GM08714 (cell line): ENCODE results near the gene MRPS7.
A peak's percentile ranks its signal among the peaks of the same experiment; 100 is the strongest.
"Not testable (repeated sequence)": the region's sequence is repeated elsewhere in the genome, so short reads cannot be mapped to it uniquely, and the experiment has no call there.

ENCODE experiments used
- H3K4me3 ChIP-seq: fragments of 200-500 bp; sonication (Bioruptor generic); 2 replicates; pipeline ENCODE4 v1.5.1; 2014; ENCODE audit warnings: mild to moderate bottlenecking, low read length, inconsistent platforms
- ZNF274 ChIP-seq: IDR thresholded peaks from 2 replicates; pipeline ENCODE4 v1.6.1; 2012; ENCODE audit warnings: mild to moderate bottlenecking, low read depth, low read length

Gene MRPS7

DNA sequence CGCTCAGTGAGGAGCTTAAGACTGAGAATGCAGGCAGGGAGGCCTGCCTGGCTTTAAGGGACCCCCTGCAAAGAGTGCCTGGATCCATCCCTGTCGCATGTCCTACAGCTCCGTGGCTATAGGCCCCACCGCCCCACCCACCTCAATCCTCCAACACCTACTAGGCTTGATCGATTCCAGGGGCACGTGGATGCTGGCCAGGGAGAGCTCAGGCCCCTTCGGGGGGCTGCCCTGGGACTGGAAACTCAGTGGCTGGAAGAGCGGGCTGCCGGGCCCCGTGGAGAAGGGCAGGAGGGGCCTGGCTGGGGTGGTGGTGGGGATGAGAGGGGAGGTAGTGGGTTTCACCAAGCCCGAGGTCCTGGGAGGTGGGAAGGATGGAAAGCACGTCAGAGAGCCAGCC lies 22.5 kb upstream of the MRPS7 start:
- no peak for TF ChIP-seq ZNF274
- H3K4me3 ChIP-seq, result no peak overlapping the region

- H3K4me3 ChIP-seq, result no peak overlapping the region
- no peak for TF ChIP-seq ZNF274
Observed at GRCh38 chr17:75239778-75240393, 21.8 kb upstream of the MRPS7 start.

GRCh38 chr17:75240394-75241142 lies 21.1 kb upstream of the MRPS7 start:
- H3K4me3 ChIP-seq, result no peak overlapping the region
- no peak for TF ChIP-seq ZNF274

GRCh38 chr17:75241143-75241430 lies 20.6 kb upstream of the MRPS7 start:
- TF ChIP-seq ZNF274, result no peak
- H3K4me3 ChIP-seq, result no peak overlapping the region

DNA sequence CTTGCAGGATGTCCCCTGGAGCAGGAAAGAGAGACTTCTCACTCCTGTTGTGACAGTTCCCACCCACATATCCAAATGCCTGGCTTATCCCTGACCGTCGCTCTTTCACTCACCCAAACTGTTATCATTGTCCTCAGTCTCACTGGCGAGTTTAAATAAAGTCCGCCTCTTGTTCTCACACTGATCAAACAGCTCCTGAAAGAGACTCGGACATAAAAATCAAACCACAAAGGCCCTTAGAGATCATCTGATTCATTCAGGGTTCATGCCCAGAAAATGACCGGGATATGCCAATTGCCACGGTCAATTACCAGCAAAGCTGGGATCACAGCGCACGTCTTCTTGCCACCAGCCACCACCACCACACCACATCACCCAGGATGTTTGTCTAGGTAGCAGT lies 20.2 kb upstream of the MRPS7 start:
- no peak for TF ChIP-seq ZNF274
- no peak overlapping the region for H3K4me3 ChIP-seq

DNA sequence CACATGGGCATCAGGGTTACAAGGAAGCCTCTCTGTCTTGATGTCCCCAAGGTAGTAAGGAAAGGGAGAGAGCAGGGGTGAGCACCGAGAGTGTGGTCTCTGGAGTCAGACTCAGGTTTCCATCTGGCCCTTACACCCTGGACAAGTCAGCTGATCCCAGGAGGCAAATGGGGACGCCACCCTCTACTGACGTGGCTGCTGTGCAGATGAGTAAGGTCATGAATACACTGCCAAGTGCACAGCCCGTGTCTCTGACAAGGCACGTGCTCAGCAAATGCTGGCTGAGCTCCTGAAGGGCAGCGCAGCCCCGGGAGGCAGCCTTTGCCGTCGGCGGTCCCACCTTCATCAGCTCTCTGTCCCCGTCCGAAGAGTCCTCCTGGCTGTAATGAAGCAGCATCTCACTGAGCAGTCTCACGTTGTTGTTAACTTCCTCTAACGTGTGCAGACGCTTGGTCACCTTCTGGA lies 19.7 kb upstream of the MRPS7 start:
- no peak for TF ChIP-seq ZNF274
- H3K4me3 ChIP-seq, result no peak overlapping the region

- no peak for TF ChIP-seq ZNF274
- H3K4me3 ChIP-seq, result no peak overlapping the region
Observed at GRCh38 chr17:75242461-75243042, 19.1 kb upstream of the MRPS7 start.

DNA sequence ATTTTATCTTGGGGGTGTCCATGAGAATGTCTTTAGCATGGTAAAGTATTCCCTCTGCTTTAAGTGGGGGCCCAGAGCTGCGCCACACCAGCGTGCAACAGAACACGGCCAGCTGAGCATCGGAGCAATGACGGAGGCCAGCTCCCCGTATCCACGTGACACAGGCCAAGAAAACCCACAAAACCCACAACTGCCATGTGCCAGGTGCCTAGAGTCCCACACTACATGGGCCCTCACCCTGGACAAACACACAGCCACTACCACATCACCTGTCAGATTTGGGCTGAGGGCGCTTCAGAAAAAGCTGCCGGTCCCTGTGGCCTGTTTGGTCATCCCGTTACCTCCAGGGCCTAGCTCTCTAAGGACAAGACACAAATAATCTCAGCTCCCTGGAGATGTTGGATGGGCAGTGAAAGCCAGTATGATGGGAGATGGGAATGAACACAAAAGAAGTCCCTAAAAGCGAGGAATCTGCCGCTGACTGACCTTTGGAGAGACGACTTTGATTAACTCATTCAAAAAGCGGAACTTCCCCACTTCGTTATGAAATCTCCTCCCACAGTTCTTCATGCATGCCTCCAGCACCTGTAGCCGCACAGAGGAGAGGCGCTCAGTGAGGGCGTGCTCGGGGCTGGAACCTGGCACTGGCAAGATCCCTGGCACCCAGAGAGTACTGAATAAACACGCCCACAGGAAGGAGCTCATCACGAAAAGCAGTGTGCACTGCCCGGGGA lies 17.4 kb upstream of the MRPS7 start:
- TF ChIP-seq ZNF274, result no peak

DNA sequence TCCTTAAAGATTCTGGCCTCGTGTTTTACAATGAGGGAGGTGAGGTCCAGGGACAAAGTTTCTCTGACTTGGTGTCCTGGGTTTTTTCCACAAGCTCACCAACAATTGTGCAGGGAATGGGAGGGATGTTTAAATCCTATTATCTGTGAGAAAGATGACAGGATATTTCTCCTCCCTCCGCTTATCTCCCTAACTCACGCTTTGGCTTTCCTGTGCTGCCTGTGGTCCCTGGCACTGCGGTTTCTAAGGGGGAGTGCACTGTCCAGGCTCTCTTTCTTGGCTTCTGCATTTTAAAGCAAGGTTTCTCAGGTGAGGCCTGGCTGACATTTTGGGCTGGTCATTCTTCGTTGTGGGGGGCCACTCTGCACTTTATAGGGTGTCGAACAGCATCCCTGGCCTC lies 16.7 kb upstream of the MRPS7 start:
- no peak for TF ChIP-seq ZNF274
- no peak overlapping the region for H3K4me3 ChIP-seq

More for the DNA sequence above, 17.4 kb upstream of the MRPS7 start:
- no peak overlapping the region for H3K4me3 ChIP-seq

GRCh38 chr17:75246404-75246803 lies 15.3 kb upstream of the MRPS7 start:
- TF ChIP-seq ZNF274, result no peak
- no peak overlapping the region for H3K4me3 ChIP-seq

DNA sequence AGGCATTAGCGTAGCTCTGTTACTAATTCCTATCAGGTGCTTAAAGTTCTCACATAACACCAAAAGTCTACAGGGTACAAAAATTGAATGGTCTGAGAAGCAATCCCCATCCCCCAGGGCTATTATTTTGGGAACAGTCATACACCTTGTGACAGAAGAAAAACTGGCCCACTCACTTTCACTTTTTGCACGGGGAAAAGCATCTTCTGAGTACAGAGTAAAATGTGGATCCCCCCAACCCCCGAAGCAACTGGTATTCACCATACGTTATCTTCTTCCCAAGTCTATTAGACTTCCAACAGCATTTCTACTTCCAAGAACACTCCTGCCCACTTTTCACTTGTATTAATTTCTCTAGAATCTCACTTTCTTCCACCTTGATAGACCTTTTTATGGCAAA lies 12.1 kb upstream of the MRPS7 start:
- H3K4me3 ChIP-seq, result peak overlapping the region; percentile 33; the same call in 1 of the 2 replicates
- TF ChIP-seq ZNF274, result no peak

- no peak for TF ChIP-seq ZNF274
Observed at GRCh38 chr17:75250009-75250471, 11.6 kb upstream of the MRPS7 start.

GRCh38 chr17:75252039-75252816 lies 9.5 kb upstream of the MRPS7 start:
- no peak for TF ChIP-seq ZNF274
- H3K4me3 ChIP-seq, result no peak overlapping the region

More at GRCh38 chr17:75250009-75250471, 11.6 kb upstream of the MRPS7 start:
- H3K4me3 ChIP-seq, result peak overlapping the region; percentile 33; the same call in 1 of the 2 replicates

- H3K4me3 ChIP-seq, result not testable (repeated sequence)
Observed at GRCh38 chr17:75255954-75256698, 5.6 kb upstream of the MRPS7 start.

DNA sequence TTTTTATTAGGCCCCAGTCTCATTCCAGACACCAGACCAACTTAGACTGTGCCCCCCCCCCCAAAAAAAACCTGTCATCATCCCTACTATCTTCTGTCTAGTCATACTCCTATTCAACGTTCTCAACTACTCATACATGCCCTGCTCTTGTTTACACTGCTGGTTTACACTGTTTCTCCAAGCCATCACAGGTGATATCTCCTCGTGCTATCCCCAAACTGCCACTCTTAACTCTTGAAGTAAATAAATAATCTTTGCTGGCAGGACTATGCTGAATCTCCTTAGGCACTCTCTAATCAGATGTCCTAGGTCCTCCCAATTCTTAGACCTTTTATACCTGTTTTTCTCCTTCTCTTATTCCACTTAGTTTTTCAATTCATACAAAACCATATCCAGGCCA lies 4.5 kb upstream of the MRPS7 start:
- H3K4me3 ChIP-seq, result not testable (repeated sequence)
